Measurements from ENCODE around the gene FGD5.

Gene FGD5

GRCh38 chr3:14866627-14867026 lies 47.9 kb downstream of the FGD5 start:
- Histone ChIP-seq H3K23ac (ENCODE audit: low read depth, low read length, poor library complexity) (no peak overlapping the region), H4K8ac (ENCODE audit: low read depth, low read length) (no peak overlapping the region), H3K27me3 (ENCODE audit: control insufficient read depth in 3 of 3, insufficient read depth in 3 of 3, low read depth in 1 of 3, low read length in 3 of 3) (peaks cover 0 to 32% (median 0%) of the 10 kb centered on the region in 3 experiments), H3K14ac (ENCODE audit: low read length) (no peak overlapping the region), H3K27ac (replicated peaks; ENCODE audit: low read length) (no peak overlapping the region), H3K36me3 (replicated peaks in 1 of 2; ENCODE audit: control insufficient read depth in 2 of 2, insufficient read depth in 2 of 2, low read length in 2 of 2) (no peaks in the 10 kb centered on the region), H2BK12ac (ENCODE audit: low read length) (no peak overlapping the region), H3K9me3 (replicated peaks in 1 of 2; ENCODE audit: control insufficient read depth in 2 of 2, insufficient read depth in 1 of 2, low read depth in 1 of 2, low read length in 2 of 2) (no peaks in the 10 kb centered on the region), H2BK5ac (ENCODE audit: low read length) (no peak overlapping the region), H3K4me2 (ENCODE audit: insufficient read depth, low read length, poor library complexity, severe bottlenecking) (no peak overlapping the region), H2BK120ac (ENCODE audit: low read depth, low read length) (no peak overlapping the region), H3K18ac (ENCODE audit: low read length) (no peak overlapping the region), H4K91ac (ENCODE audit: low read depth, low read length, poor library complexity) (no peak overlapping the region), H2BK15ac (ENCODE audit: low read length) (no peak overlapping the region), H2AK5ac (ENCODE audit: low read depth, low read length) (no peak overlapping the region), H3K9ac (ENCODE audit: low read depth, low read length, poor library complexity) (no peak overlapping the region), H2AFZ (ENCODE audit: low read length) (no peak overlapping the region), H3K4ac (ENCODE audit: low read length) (no peak overlapping the region), H3K4me3 (ENCODE audit: low read length in 2 of 2) (no peak overlapping the region), H3K4me1 (ENCODE audit: control insufficient read depth in 2 of 2, insufficient read depth in 1 of 2, low read depth in 1 of 2, low read length in 2 of 2) (peaks cover 0 to 6% of the 10 kb centered on the region in 2 donors), H3K79me1 (ENCODE audit: low read depth, low read length) (no peaks in the 10 kb centered on the region)
- DNase-seq (ENCODE audit: low spot score): no peak
- no CpG with 5 or more reads among the region's 5 CpGs for WGBS, 2 donors (ENCODE audit: extremely low coverage in 2 of 2, insufficient read length in 2 of 2, insufficient replicate concordance in 1 of 2)

DNA sequence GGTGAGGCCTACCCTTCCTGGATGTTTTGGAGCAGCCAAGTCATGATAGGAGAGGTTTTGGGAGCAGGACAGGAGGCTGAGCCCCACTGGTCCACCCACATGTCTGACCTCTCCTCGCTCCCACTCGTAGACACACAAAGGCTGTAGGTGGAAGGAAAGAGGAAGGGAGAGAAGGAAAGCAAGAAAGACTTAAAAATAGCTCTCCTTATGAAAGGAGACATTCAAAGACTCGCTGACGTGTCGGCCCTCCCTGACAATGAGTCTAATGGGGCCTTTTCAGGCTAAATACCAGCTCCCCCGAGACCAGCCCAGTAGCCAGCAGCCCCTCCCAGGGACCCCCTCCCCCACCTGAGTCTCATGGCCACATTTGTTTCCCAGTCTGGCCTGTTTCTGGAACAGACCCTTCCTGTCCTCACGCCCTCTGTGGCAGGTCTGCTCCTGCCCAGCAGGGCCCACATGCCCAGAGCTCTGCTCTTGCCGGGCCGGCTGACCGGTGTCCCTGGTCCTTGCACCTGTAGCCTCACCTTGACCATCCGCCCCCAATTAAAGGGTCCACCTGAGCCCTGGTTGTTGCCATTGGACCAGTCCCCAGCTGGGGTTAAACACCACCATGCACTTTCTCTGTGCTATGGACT lies 49.3 kb downstream of the FGD5 start:
- H3K18ac ChIP-seq (ENCODE audit: low read length): no peak overlapping the region
- no peak overlapping the region for H3K23ac ChIP-seq (ENCODE audit: low read depth, low read length, poor library complexity)
- no peaks in the 10 kb centered on the region for H3K36me3 ChIP-seq (replicated peaks in 1 of 2; ENCODE audit: control insufficient read depth in 2 of 2, insufficient read depth in 2 of 2, low read length in 2 of 2)
- peaks cover 0 to 26% (median 0%) of the 10 kb centered on the region in 3 experiments for H3K27me3 ChIP-seq (ENCODE audit: control insufficient read depth in 3 of 3, insufficient read depth in 3 of 3, low read depth in 1 of 3, low read length in 3 of 3)
- no peak overlapping the region for H3K9ac ChIP-seq (ENCODE audit: low read depth, low read length, poor library complexity)
- no peak overlapping the region for H2BK5ac ChIP-seq (ENCODE audit: low read length)
- H3K4ac ChIP-seq (ENCODE audit: low read length): no peak overlapping the region
- no peaks in the 10 kb centered on the region for H3K9me3 ChIP-seq (replicated peaks in 1 of 2; ENCODE audit: control insufficient read depth in 2 of 2, insufficient read depth in 1 of 2, low read depth in 1 of 2, low read length in 2 of 2)
- no peak overlapping the region for H4K8ac ChIP-seq (ENCODE audit: low read depth, low read length)
- no peak overlapping the region for H3K4me3 ChIP-seq (ENCODE audit: low read length in 2 of 2)
- WGBS, 2 donors (ENCODE audit: extremely low coverage in 2 of 2, insufficient read length in 2 of 2, insufficient replicate concordance in 1 of 2): no CpG with 5 or more reads among the region's 11 CpGs
- no peak overlapping the region for H2BK15ac ChIP-seq (ENCODE audit: low read length)
- H2AFZ ChIP-seq (ENCODE audit: low read length): no peak overlapping the region
- H2AK5ac ChIP-seq (ENCODE audit: low read depth, low read length): peak overlapping the region; percentile 34
- peaks cover 0 to 6% of the 10 kb centered on the region in 2 donors for H3K4me1 ChIP-seq (ENCODE audit: control insufficient read depth in 2 of 2, insufficient read depth in 1 of 2, low read depth in 1 of 2, low read length in 2 of 2)
- no peak overlapping the region for H3K27ac ChIP-seq (replicated peaks; ENCODE audit: low read length)
- no peak for DNase-seq (ENCODE audit: low spot score)
- H2BK120ac ChIP-seq (ENCODE audit: low read depth, low read length): no peak overlapping the region
- H3K4me2 ChIP-seq (ENCODE audit: insufficient read depth, low read length, poor library complexity, severe bottlenecking): no peak overlapping the region
- H3K14ac ChIP-seq (ENCODE audit: low read length): no peak overlapping the region
- H2BK12ac ChIP-seq (ENCODE audit: low read length): no peak overlapping the region
- no peaks in the 10 kb centered on the region for H3K79me1 ChIP-seq (ENCODE audit: low read depth, low read length)
- no peak overlapping the region for H4K91ac ChIP-seq (ENCODE audit: low read depth, low read length, poor library complexity)

- Histone ChIP-seq H3K18ac (ENCODE audit: low read length) (peak overlapping the region; percentile 40), H3K36me3 (replicated peaks in 1 of 2; ENCODE audit: control insufficient read depth in 2 of 2, insufficient read depth in 2 of 2, low read length in 2 of 2) (no peaks in the 10 kb centered on the region), H3K4me3 (ENCODE audit: low read length in 2 of 2) (no peak overlapping the region), H3K27me3 (ENCODE audit: control insufficient read depth in 3 of 3, insufficient read depth in 3 of 3, low read depth in 1 of 3, low read length in 3 of 3) (peaks cover 0 to 17% (median 0%) of the 10 kb centered on the region in 3 experiments), H3K4ac (ENCODE audit: low read length) (no peak overlapping the region), H3K4me2 (ENCODE audit: insufficient read depth, low read length, poor library complexity, severe bottlenecking) (no peak overlapping the region), H3K9ac (ENCODE audit: low read depth, low read length, poor library complexity) (no peak overlapping the region), H3K14ac (ENCODE audit: low read length) (no peak overlapping the region), H3K9me3 (replicated peaks in 1 of 2; ENCODE audit: control insufficient read depth in 2 of 2, insufficient read depth in 1 of 2, low read depth in 1 of 2, low read length in 2 of 2) (no peaks in the 10 kb centered on the region), H4K91ac (ENCODE audit: low read depth, low read length, poor library complexity) (no peak overlapping the region), H3K79me1 (ENCODE audit: low read depth, low read length) (no peaks in the 10 kb centered on the region), H3K4me1 (ENCODE audit: control insufficient read depth in 2 of 2, insufficient read depth in 1 of 2, low read depth in 1 of 2, low read length in 2 of 2) (peaks cover 0 to 3% of the 10 kb centered on the region in 2 donors), H4K8ac (ENCODE audit: low read depth, low read length) (no peak overlapping the region), H2BK15ac (ENCODE audit: low read length) (no peak overlapping the region), H3K23ac (ENCODE audit: low read depth, low read length, poor library complexity) (no peak overlapping the region), H3K27ac (replicated peaks; ENCODE audit: low read length) (no peak overlapping the region), H2BK5ac (ENCODE audit: low read length) (no peak overlapping the region), H2AK5ac (ENCODE audit: low read depth, low read length) (peak overlapping the region; percentile 35), H2BK120ac (ENCODE audit: low read depth, low read length) (no peak overlapping the region), H2AFZ (ENCODE audit: low read length) (no peak overlapping the region), H2BK12ac (ENCODE audit: low read length) (no peak overlapping the region)
- no peak for DNase-seq (ENCODE audit: low spot score)
- WGBS, 2 donors (ENCODE audit: extremely low coverage in 2 of 2, insufficient read length in 2 of 2, insufficient replicate concordance in 1 of 2): no CpG with 5 or more reads among the region's 17 CpGs
Observed at GRCh38 chr3:14869917-14870782, 51.4 kb downstream of the FGD5 start.

DNA sequence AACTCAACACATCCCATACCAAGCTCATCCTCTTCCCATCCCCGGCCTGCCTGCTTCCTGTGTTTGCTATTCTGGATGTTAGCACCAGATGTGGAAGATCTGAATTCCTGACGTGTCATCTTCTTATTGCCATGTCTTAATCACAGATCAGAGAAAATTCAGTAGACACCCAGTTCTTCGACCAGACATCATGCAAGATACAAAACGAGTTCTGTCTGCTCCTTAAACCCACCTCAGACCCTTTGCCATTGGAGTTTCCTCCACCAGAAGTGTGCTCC lies 52.0 kb downstream of the FGD5 start:
- Histone ChIP-seq H2BK120ac (ENCODE audit: low read depth, low read length) (no peak overlapping the region), H2BK5ac (ENCODE audit: low read length) (no peak overlapping the region), H4K91ac (ENCODE audit: low read depth, low read length, poor library complexity) (no peak overlapping the region), H3K9ac (ENCODE audit: low read depth, low read length, poor library complexity) (no peak overlapping the region), H3K4me3 (ENCODE audit: low read length in 2 of 2) (no peak overlapping the region), H3K27me3 (ENCODE audit: control insufficient read depth in 3 of 3, insufficient read depth in 3 of 3, low read depth in 1 of 3, low read length in 3 of 3) (peaks cover 0 to 17% (median 0%) of the 10 kb centered on the region in 3 experiments), H2BK15ac (ENCODE audit: low read length) (no peak overlapping the region), H3K9me3 (replicated peaks in 1 of 2; ENCODE audit: control insufficient read depth in 2 of 2, insufficient read depth in 1 of 2, low read depth in 1 of 2, low read length in 2 of 2) (no peaks in the 10 kb centered on the region), H2AK5ac (ENCODE audit: low read depth, low read length) (no peak overlapping the region), H3K14ac (ENCODE audit: low read length) (no peak overlapping the region), H3K4me1 (ENCODE audit: control insufficient read depth in 2 of 2, insufficient read depth in 1 of 2, low read depth in 1 of 2, low read length in 2 of 2) (peaks cover 0 to 3% of the 10 kb centered on the region in 2 donors), H3K18ac (ENCODE audit: low read length) (no peak overlapping the region), H3K23ac (ENCODE audit: low read depth, low read length, poor library complexity) (no peak overlapping the region), H3K79me1 (ENCODE audit: low read depth, low read length) (no peaks in the 10 kb centered on the region), H4K8ac (ENCODE audit: low read depth, low read length) (no peak overlapping the region), H3K4ac (ENCODE audit: low read length) (no peak overlapping the region), H3K27ac (replicated peaks; ENCODE audit: low read length) (no peak overlapping the region), H2AFZ (ENCODE audit: low read length) (no peak overlapping the region), H3K4me2 (ENCODE audit: insufficient read depth, low read length, poor library complexity, severe bottlenecking) (no peak overlapping the region), H2BK12ac (ENCODE audit: low read length) (no peak overlapping the region), H3K36me3 (replicated peaks in 1 of 2; ENCODE audit: control insufficient read depth in 2 of 2, insufficient read depth in 2 of 2, low read length in 2 of 2) (no peaks in the 10 kb centered on the region)
- no CpG with 5 or more reads among the region's 4 CpGs for WGBS, 2 donors (ENCODE audit: extremely low coverage in 2 of 2, insufficient read length in 2 of 2, insufficient replicate concordance in 1 of 2)
- DNase-seq (ENCODE audit: low spot score): no peak

All from neuronal stem cell (in vitro differentiated cells).